Measurements from ENCODE around the gene FMO4. TPM values are rescaled to one million over a fixed set of nuclear protein-coding genes. Genes with fewer than 3 reads are reported as not detected.

Gene FMO4
- total and polyA plus RNA-seq, 9 of the 15 experiments (the other 6 are each of a cell fraction or from before 2014, with no cell fraction given) = 0.25 to 1.1 (median 0.54) TPM; not detected in 2

DNA sequence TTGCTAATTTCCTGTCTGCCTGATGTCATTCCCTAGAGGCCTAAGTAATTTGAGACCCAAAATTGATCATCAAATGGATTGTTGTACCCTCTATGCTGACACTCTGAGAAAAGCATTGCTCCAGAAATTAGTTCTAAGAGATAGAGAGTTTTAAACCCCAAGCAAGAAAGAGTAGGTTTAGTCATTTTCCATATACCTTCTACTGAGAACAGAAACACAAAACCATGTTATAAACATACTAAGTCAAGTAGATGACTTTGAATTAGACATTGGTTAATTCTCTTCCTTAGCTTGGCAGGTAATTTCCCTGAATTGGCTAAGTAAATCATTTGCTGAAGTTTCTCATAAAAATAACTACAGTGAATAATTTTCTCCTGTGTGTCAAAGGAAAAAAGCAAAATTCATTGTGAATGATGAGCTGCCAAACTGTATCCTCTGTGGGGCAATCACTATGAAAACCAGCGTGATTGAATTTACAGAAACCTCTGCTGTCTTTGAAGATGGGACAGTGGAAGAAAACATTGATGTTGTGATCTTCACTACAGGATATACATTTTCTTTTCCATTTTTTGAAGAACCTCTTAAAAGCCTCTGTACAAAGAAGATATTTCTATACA is 20.1 kb downstream of the FMO4 start:
- Histone ChIP-seq H3K9ac (ENCODE audit: insufficient read depth in 1 of 2, low read depth in 2 of 2, low read length in 2 of 2) (no peak overlapping the region), H4K20me1 (replicated peaks; ENCODE audit: control insufficient read depth, insufficient read depth, low read length) (no peaks in the 10 kb centered on the region; the same call in 1 of the 2 replicates), H2AFZ (ENCODE audit: low read depth, low read length) (no peak overlapping the region), H3K79me2 (ENCODE audit: control insufficient read depth, insufficient read depth, low read length) (no peaks in the 10 kb centered on the region), H3K4me3 (no peak overlapping the region), H3K4me1 (replicated peaks in 1 of 2; ENCODE audit: control insufficient read depth in 2 of 2, insufficient read depth in 2 of 2, low read length in 2 of 2) (no peaks in the 10 kb centered on the region), H3K27ac (ENCODE audit: extremely low read depth, low read depth, low read length) (no peak overlapping the region), H3K27me3 (ENCODE audit: control insufficient read depth in 2 of 2, insufficient read depth in 2 of 2, low read length in 2 of 2) (no peaks in the 10 kb centered on the region), H3K9me1 (ENCODE audit: control insufficient read depth, insufficient read depth, low read length) (no peaks in the 10 kb centered on the region), H3K4me2 (ENCODE audit: insufficient read depth, low read length) (no peak overlapping the region), H3K9me3 (replicated peaks; ENCODE audit: control insufficient read depth, insufficient read depth, low read depth, low read length) (no peaks in the 10 kb centered on the region), H3K36me3 (ENCODE audit: control insufficient read depth, insufficient read depth, low read length) (no peaks in the 10 kb centered on the region)
- ATAC-seq (no peak), DNase-seq (ENCODE audit: extremely low read depth in 1 of 4, low spot score in 3 of 4) (no peak), FAIRE-seq (no peak)
- intact Hi-C loops (cut with micrococcal nuclease) (no loop called here), in situ Hi-C loops (cut with MboI) (no loop called here)
- WGBS (ENCODE audit: insufficient coverage, low coverage, missing lambda C conversion rate) = 0% methylated on average over 1 of the region's 1 CpG
- CTCF ChIA-PET (ENCODE audit: low intra/inter-chr PET ratio) = no interaction called here
- POLR2A ChIA-PET = interaction anchor here (0.6 to 0.7 kb wide), 2 partner anchors 10 to 33 kb away, joined by 3 read pairs; no protein-coding TSS in a partner anchor
- TF ChIP-seq, protein P1, sequence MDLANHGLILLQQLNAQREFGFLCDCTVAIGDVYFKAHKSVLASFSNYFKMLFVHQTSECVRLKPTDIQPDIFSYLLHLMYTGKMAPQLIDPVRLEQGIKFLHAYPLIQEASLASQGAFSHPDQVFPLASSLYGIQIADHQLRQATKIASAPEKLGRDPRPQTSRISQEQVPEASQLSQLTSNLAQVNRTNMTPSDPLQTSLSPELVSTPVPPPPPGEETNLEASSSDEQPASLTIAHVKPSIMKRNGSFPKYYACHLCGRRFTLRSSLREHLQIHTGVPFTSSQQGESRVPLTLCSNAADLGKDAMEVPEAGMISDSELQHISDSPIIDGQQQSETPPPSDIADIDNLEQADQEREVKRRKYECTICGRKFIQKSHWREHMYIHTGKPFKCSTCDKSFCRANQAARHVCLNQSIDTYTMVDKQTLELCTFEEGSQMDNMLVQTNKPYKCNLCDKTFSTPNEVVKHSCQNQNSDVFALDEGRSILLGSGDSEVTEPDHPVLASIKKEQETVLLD (IDR thresholded peaks at IDR 0.05) = no peak
- TF ChIP-seq SRF (CRISPR knock-in tag; IDR thresholded peaks at IDR 0.05) = no peak
- TF ChIP-seq HNRNPL (IDR thresholded peaks at IDR 0.05; ENCODE audit: low read depth, low read length) = no peak
- TF ChIP-seq, protein P2, sequence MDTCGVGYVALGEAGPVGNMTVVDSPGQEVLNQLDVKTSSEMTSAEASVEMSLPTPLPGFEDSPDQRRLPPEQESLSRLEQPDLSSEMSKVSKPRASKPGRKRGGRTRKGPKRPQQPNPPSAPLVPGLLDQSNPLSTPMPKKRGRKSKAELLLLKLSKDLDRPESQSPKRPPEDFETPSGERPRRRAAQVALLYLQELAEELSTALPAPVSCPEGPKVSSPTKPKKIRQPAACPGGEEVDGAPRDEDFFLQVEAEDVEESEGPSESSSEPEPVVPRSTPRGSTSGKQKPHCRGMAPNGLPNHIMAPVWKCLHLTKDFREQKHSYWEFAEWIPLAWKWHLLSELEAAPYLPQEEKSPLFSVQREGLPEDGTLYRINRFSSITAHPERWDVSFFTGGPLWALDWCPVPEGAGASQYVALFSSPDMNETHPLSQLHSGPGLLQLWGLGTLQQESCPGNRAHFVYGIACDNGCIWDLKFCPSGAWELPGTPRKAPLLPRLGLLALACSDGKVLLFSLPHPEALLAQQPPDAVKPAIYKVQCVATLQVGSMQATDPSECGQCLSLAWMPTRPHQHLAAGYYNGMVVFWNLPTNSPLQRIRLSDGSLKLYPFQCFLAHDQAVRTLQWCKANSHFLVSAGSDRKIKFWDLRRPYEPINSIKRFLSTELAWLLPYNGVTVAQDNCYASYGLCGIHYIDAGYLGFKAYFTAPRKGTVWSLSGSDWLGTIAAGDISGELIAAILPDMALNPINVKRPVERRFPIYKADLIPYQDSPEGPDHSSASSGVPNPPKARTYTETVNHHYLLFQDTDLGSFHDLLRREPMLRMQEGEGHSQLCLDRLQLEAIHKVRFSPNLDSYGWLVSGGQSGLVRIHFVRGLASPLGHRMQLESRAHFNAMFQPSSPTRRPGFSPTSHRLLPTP (IDR thresholded peaks at IDR 0.05; ENCODE audit: borderline replicate concordance, extremely low read depth, insufficient read length) = no peak
- no peak for TF ChIP-seq CTBP1 (IDR thresholded peaks at IDR 0.05; ENCODE audit: borderline replicate concordance)
- TF ChIP-seq ZKSCAN1 (IDR thresholded peaks at IDR 0.05; ENCODE audit: low read depth, low read length) = no peak
- TF ChIP-seq, protein P3, sequence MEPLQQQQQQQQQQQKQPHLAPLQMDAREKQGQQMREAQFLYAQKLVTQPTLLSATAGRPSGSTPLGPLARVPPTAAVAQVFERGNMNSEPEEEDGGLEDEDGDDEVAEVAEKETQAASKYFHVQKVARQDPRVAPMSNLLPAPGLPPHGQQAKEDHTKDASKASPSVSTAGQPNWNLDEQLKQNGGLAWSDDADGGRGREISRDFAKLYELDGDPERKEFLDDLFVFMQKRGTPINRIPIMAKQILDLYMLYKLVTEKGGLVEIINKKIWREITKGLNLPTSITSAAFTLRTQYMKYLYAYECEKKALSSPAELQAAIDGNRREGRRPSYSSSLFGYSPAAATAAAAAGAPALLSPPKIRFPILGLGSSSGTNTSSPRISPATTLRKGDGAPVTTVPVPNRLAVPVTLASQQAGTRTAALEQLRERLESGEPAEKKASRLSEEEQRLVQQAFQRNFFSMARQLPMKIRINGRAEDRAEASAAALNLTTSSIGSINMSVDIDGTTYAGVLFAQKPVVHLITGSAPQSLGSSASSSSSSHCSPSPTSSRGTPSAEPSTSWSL (CRISPR knock-in tag; IDR thresholded peaks at IDR 0.05; ENCODE audit: borderline replicate concordance) = no peak
- TF ChIP-seq ZNF668 (CRISPR knock-in tag; IDR thresholded peaks at IDR 0.05) = no peak
- TF ChIP-seq, protein P4, sequence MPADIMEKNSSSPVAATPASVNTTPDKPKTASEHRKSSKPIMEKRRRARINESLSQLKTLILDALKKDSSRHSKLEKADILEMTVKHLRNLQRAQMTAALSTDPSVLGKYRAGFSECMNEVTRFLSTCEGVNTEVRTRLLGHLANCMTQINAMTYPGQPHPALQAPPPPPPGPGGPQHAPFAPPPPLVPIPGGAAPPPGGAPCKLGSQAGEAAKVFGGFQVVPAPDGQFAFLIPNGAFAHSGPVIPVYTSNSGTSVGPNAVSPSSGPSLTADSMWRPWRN (IDR thresholded peaks at IDR 0.05; ENCODE audit: low read depth) = no peak
- TF ChIP-seq GTF2E2 (tag; IDR thresholded peaks at IDR 0.05) = no peak
- no peak for TF ChIP-seq FUS (optimal IDR thresholded peaks at IDR 0.05; ENCODE audit: low read depth, low read length)
- BruUV-seq (replicated peaks) = no TSS peak
